Measurements from ENCODE around the gene CSRP1. TPM values are rescaled to one million over a fixed set of nuclear protein-coding genes. Genes with fewer than 3 reads are reported as not detected.
A peak's percentile ranks its signal among the peaks of the same experiment; 100 is the strongest.

The CSRP1 gene
- polyA plus RNA-seq, 2 of the 4 experiments (the other 2 are of a cell fraction): 277 to 655 TPM

DNA sequence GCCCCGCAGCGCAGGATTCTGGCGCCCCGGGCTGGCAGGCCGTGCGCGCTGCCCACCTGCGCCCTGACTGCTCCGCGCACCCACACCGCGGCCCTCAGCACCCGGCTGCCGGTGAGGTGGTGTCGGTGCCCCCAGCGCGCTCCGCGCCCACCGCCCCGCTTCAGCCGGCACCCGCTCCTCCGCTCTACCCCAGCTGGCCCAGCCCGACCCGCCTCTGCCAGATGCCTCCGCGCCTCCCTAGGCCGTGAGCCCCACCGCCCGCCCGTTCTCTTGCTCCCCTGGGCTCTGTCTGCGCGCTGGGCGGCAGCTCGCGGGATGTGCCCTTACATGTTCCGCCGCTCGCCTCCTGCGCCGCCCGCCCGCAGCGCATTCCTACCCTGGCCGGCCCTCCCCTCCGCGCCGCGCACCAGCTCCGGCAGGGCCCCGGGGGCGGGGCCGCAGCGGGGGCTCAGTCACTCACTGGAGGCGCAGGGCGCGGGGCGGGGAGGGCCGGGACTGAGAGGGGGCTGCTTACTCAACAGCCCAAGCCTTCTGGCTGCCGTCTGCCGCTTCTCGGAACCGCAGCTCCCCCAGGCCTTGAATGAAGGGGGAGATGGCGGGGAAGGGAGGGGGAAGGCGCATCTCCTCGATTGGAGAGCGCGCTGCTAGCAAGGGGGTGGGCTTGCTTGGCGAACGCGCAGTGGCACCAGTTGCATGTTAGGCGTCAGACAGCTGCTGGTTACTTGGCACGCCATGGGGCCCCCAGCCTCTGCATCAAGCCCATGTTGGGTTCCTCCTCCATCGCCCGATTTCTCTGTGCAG, 37.9 kb downstream of the CSRP1 start, which contains the start of gene PHLDA3 (continued):
- TF ChIP-seq FOXS1 (CRISPR knock-in tag; IDR thresholded peaks at IDR 0.05) (no peak), HOXB13 (CRISPR knock-in tag; IDR thresholded peaks at IDR 0.05; ENCODE audit: low read depth) (no peak), KDM5A (IDR thresholded peaks at IDR 0.05) (no peak), POLR2AphosphoS2 (conservative IDR thresholded peaks at IDR 0.05; ENCODE audit: low read length) (no peak), NPAS2 (CRISPR knock-in tag; IDR thresholded peaks at IDR 0.05; ENCODE audit: borderline replicate concordance) (no peak), HOXB5 (CRISPR knock-in tag; IDR thresholded peaks at IDR 0.05) (no peak), RFX5 (IDR thresholded peaks at IDR 0.05) (no peak), BCL3 (IDR thresholded peaks at IDR 0.05) (peak; percentile 75; the same call in 2 of the 3 replicates), ZFP36 (IDR thresholded peaks at IDR 0.05; ENCODE audit: borderline replicate concordance, partially characterized antibody) (no peak), SMC3 (IDR thresholded peaks at IDR 0.05) (0 out of 3 replicates have a peak, but pooled peaks have one; percentile 3), BHLHE40 (IDR thresholded peaks at IDR 0.05; ENCODE audit: low read depth, low read length) (no peak), RAD21 (conservative IDR thresholded peaks at IDR 0.05 in 1 of 2, IDR thresholded peaks at IDR 0.05 in 1 of 2) (peak in 1 of 2 experiments; percentile 24; a peak in 2 of 5 replicates), JUNB (IDR thresholded peaks at IDR 0.05) (no peak)
- TF ChIP-seq, protein P1, sequence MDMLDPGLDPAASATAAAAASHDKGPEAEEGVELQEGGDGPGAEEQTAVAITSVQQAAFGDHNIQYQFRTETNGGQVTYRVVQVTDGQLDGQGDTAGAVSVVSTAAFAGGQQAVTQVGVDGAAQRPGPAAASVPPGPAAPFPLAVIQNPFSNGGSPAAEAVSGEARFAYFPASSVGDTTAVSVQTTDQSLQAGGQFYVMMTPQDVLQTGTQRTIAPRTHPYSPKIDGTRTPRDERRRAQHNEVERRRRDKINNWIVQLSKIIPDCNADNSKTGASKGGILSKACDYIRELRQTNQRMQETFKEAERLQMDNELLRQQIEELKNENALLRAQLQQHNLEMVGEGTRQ (IDR thresholded peaks at IDR 0.05): no peak

DNA sequence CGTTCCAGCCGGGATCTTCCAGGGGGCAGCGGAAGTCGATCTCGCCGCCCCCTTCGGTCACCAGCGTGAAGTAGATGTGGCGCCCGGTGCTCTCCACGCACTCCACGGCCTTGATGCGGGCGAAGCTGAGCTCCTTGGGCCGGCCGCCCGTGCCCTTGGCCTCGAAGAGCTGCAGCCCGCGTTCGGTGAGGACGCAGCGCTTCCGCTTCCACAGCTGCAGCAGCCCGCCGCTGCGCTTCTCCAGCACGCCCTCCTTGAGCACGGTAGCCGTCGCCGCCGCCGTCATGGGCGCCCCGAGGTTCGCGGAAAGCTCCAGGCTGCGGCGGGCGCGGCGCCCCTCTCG, 38.5 kb downstream of the CSRP1 start:
- H3K4me1 ChIP-seq: peaks cover 55% of the 10 kb centered on the region
- ATAC-seq: peak in 1 of 2 experiments; percentile 37; a peak in 3 of 6 replicates
- H3K9me3 ChIP-seq: no peaks in the 10 kb centered on the region
- peak in 1 of 2 experiments; percentile 40 for DNase-seq (ENCODE audit: low read depth in 1 of 2, low spot score in 1 of 2)
- WGBS (ENCODE audit: missing lambda C conversion rate): 0% methylated on average over 19 of the region's 44 CpGs
- ChIA-PET POLR2A (interaction anchor here (0.6 to 3.1 kb wide), 12 partner anchors 10 to 71 kb away, joined by 3 to 28 read pairs (median 4); partner anchors contain the start of gene CSRP1), CTCF (interaction anchor here (1.4 to 15.2 kb wide), 11 partner anchors 8 to 63 kb away, joined by 3 to 234 read pairs (median 8); no protein-coding TSS in a partner anchor)
- TF ChIP-seq REST (IDR thresholded peaks at IDR 0.05): no peak
- TF ChIP-seq, protein P2, sequence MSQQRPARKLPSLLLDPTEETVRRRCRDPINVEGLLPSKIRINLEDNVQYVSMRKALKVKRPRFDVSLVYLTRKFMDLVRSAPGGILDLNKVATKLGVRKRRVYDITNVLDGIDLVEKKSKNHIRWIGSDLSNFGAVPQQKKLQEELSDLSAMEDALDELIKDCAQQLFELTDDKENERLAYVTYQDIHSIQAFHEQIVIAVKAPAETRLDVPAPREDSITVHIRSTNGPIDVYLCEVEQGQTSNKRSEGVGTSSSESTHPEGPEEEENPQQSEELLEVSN (IDR thresholded peaks at IDR 0.05; ENCODE audit: borderline replicate concordance, low read depth): peak; percentile 64; the same call in 1 of the 2 replicates
- TF ChIP-seq POLR2A (IDR thresholded peaks at IDR 0.05; ENCODE audit: low read length): 0 out of 2 replicates have a peak, but pooled peaks have one; percentile 7
- peak overlapping the region; percentile 93 to 99 for H3K27ac ChIP-seq
- peak overlapping the region; percentile 80 for H3K4me3 ChIP-seq
- no peak for FAIRE-seq
- H3K4me2 ChIP-seq: peak overlapping the region; percentile 89
